MM.1S (cell line): ENCODE measurements around the gene SLC51A.

Source experiments
- DNase-seq: peaks from one replicate; pipeline ENCODE4 v3.0.0-alpha.2; 2015
- H2AFZ ChIP-seq: fragments of 300-600 bp; sonication (generic); 2 replicates; pipeline ENCODE4 v1.6.0; 2016; ENCODE audit warnings: antibody characterized with exemption, low read length
- H3F3A ChIP-seq: fragments of 300-600 bp; sonication (generic); 2 replicates; pipeline ENCODE4 v1.6.1; 2016; ENCODE audit warnings: mild to moderate bottlenecking, antibody characterized with exemption, low read length, moderate library complexity, mixed read lengths; ENCODE audit not compliant: insufficient read depth
- H3K27ac ChIP-seq: fragments of 300-600 bp; sonication (generic); 2 replicates; pipeline ENCODE4 v1.5.1; 2016; ENCODE audit warnings: mild to moderate bottlenecking, low read length
- H3K27me3 ChIP-seq: fragments of 300-600 bp; sonication (generic); replicated peaks from 2 replicates; pipeline ENCODE4 v1.6.0; 2016; ENCODE audit warnings: low read length; ENCODE audit not compliant: insufficient read depth
- H3K36me3 ChIP-seq: fragments of 300-600 bp; sonication (generic); replicated peaks from 2 replicates; pipeline ENCODE4 v1.6.1; 2016; ENCODE audit warnings: mild to moderate bottlenecking, low read length, mixed read lengths; ENCODE audit not compliant: insufficient read depth
- H3K4me1 ChIP-seq: fragments of 300-600 bp; sonication (generic); 2 replicates; pipeline ENCODE4 v1.6.1; 2016; ENCODE audit warnings: low read length, mixed read lengths
- H3K4me2 ChIP-seq: fragments of 300-600 bp; sonication (generic); 2 replicates; pipeline ENCODE4 v1.6.0; 2016; ENCODE audit warnings: low read depth, low read length
- H3K4me3 ChIP-seq: fragments of 300-600 bp; sonication (generic); 2 replicates; pipeline ENCODE4 v1.5.1; 2016; ENCODE audit warnings: low read length, mixed read lengths
- H3K79me2 ChIP-seq: fragments of 300-600 bp; sonication (generic); 2 replicates; pipeline ENCODE4 v1.6.1; 2016; ENCODE audit warnings: mixed run types, low read length, mixed read lengths
- H3K9ac ChIP-seq: fragments of 300-600 bp; sonication (generic); 2 replicates; pipeline ENCODE4 v1.6.1; 2016; ENCODE audit warnings: low read length, mixed read lengths
- H3K9me2 ChIP-seq: fragments of 300-600 bp; sonication (generic); replicated peaks from 2 replicates; pipeline ENCODE4 v1.6.1; 2016; ENCODE audit warnings: mild to moderate bottlenecking, low read length, mixed read lengths; ENCODE audit not compliant: insufficient read depth
- H3K9me3 ChIP-seq: fragments of 300-600 bp; sonication (generic); replicated peaks from 2 replicates; pipeline ENCODE4 v1.6.1; 2016; ENCODE audit warnings: mild to moderate bottlenecking, low read length, mixed read lengths; ENCODE audit not compliant: insufficient read depth
- H4K20me1 ChIP-seq: fragments of 300-600 bp; sonication (generic); 2 replicates; pipeline ENCODE4 v1.6.1; 2016; ENCODE audit warnings: mild to moderate bottlenecking, low read length, moderate library complexity, mixed read lengths; ENCODE audit not compliant: insufficient read depth
- CTCF ChIP-seq: fragments of 300-600 bp; sonication (generic); IDR thresholded peaks from 2 replicates; pipeline ENCODE4 v1.5.1; 2016; ENCODE audit warnings: antibody characterized with exemption, low read length, mixed read lengths
- EZH2 ChIP-seq: fragments of 300-600 bp; sonication (generic); optimal IDR thresholded peaks from 2 replicates; pipeline ENCODE3; 2017; ENCODE audit warnings: low read depth, mild to moderate bottlenecking, antibody characterized with exemption, low read length, mixed read lengths
- EZH2phosphoT487 ChIP-seq: fragments of 300-600 bp; sonication (generic); IDR thresholded peaks from 2 replicates; pipeline ENCODE4 v1.6.1; 2018; ENCODE audit warnings: antibody characterized with exemption, low read length

The SLC51A gene

GRCh38 chr3:196280689-196281440, 64.5 kb downstream of the SLC51A start:
- peaks cover 24% of the 10 kb centered on the region for H3K4me1 ChIP-seq
- peak overlapping the region; percentile 58 for H3K4me2 ChIP-seq
- peaks cover 91% of the 10 kb centered on the region for H3K79me2 ChIP-seq
- DNase-seq: peak; percentile 79
- H3K36me3 ChIP-seq: no peaks in the 10 kb centered on the region
- H3K4me3 ChIP-seq: 0 out of 2 replicates have a peak overlapping the region, but pooled peaks have one; percentile 11
- no peaks in the 10 kb centered on the region for H3K27me3 ChIP-seq
- TF ChIP-seq EZH2phosphoT487: no peak
- no peak for TF ChIP-seq CTCF
- no peak for TF ChIP-seq EZH2
- no peak overlapping the region for H2AFZ ChIP-seq
- no peak overlapping the region for H3K9ac ChIP-seq
- no peaks in the 10 kb centered on the region for H3K9me2 ChIP-seq
- H3K27ac ChIP-seq: peak overlapping the region; percentile 30; the same call in 1 of the 2 replicates
- H3F3A ChIP-seq: peaks cover 10% of the 10 kb centered on the region
- no peaks in the 10 kb centered on the region for H3K9me3 ChIP-seq
- H4K20me1 ChIP-seq: peaks cover 3% of the 10 kb centered on the region; the same call in 1 of the 2 replicates

- peaks cover 91% of the 10 kb centered on the region for H3K79me2 ChIP-seq
- H3K27ac ChIP-seq: no peak overlapping the region
These were observed 65.6 kb downstream of the SLC51A start for GRCh38 chr3:196281962-196282361.

More at GRCh38 chr3:196281962-196282361, 65.6 kb downstream of the SLC51A start:
- H3F3A ChIP-seq: peaks cover 12% of the 10 kb centered on the region
- no peaks in the 10 kb centered on the region for H3K9me3 ChIP-seq
- peaks cover 29% of the 10 kb centered on the region for H3K4me1 ChIP-seq
- no peak overlapping the region for H3K4me3 ChIP-seq
- peaks cover 3% of the 10 kb centered on the region; the same call in 1 of the 2 replicates for H4K20me1 ChIP-seq
- TF ChIP-seq CTCF (no peak), EZH2 (no peak), EZH2phosphoT487 (no peak)
- no peak overlapping the region for H3K9ac ChIP-seq
- no peaks in the 10 kb centered on the region for H3K27me3 ChIP-seq
- no peak overlapping the region for H2AFZ ChIP-seq
- DNase-seq: no peak
- H3K4me2 ChIP-seq: no peak overlapping the region
- H3K36me3 ChIP-seq: no peaks in the 10 kb centered on the region
- H3K9me2 ChIP-seq: no peaks in the 10 kb centered on the region
